ENCODE results near the gene SSRP1.

DNA sequence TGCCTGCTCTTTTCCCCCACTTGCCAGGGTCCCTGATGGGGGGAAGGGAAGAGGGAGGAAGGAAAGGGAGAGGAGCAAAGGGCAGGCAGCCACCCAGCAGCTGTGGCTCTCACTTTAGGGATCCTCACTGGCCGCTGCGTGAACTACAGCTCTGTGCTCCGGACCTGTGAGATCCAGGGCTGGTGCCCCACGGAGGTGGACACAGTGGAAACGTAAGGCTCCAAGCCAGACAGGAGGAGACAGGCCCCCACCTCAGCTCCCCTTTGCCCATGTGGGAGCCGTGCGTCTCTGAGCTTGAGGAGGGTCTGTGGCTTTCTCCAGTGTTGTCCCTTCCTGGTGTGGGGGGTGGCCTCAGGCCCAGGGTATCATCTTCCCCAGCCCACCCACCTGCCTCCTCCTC is 12.4 kb upstream of the SSRP1 start:
- TF ChIP-seq GATA3 (IDR thresholded peaks at IDR 0.05; ENCODE audit: low read depth, low read length) (no peak), GATA2 (IDR thresholded peaks at IDR 0.05; ENCODE audit: low read depth, low read length) (no peak)
